ENCODE results near the gene CLCN1.

The CLCN1 gene

GRCh38 chr7:143290293-143290692, 25.6 kb upstream of the CLCN1 start:
- no peak for DNase-seq (ENCODE audit: insufficient read length, low spot score)
- FAIRE-seq: no peak

DNA sequence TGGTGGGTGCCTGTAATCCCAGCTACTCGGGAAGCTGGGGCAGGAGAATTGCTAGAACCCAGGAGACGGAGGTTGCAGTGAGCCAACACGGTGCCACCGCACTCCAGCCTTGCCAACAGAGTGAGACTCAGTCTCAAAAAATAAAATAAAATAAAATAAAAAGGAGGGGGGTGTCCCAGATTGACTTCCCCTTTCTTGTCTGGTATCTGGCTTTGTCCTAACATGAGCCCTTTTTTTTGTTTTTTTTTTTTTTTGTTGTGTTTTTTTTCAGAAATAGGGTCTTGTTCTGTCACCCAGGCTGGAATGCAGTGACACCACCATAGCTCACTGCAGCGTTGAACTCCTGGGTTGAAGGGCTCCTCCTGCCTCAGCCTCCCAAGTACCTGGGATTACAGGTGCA, 23.0 kb upstream of the CLCN1 start:
- no peak for FAIRE-seq
- DNase-seq (ENCODE audit: insufficient read length, low spot score): no peak

DNA sequence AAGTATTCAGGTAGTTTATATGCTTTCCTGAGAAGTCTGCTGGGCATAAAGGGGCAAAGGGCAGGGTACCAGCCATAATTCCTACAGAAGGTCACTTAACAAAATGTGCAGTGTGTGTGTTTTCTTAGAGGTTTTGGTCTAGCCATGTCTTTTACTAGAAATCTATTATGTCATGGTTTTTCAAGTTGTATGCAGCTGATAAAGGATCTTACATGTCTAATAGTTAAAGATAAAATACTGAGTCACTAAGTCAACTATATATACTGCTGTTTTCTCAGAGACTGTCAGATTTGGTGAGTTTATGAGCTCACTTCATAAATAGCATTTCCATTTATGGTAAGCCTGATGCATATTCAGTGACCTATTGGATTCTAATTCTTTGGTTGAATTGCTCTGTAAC, 20.0 kb upstream of the CLCN1 start:
- FAIRE-seq: no peak

DNA sequence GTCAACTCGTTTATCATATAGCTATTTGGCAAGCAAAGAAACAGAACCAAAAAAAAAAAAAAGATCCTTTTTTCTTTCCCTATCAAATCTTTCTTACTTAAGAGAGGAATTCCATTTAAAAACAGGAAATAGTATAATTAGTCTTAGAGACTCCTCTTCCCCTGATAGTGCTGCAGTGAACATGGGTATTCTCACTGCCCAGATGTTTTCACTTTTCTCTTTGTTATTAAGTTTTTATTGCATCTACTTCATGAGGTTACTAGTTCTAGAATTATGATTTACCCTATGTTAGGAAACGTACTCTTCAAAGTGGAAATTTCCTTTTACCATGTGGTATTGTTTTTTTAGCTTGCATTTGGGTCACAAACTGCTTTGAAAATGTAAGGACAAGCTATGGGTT, 19.2 kb upstream of the CLCN1 start:
- no peak for FAIRE-seq

More for the DNA sequence above, 20.0 kb upstream of the CLCN1 start:
- no peak for DNase-seq (ENCODE audit: insufficient read length, low spot score)

DNA sequence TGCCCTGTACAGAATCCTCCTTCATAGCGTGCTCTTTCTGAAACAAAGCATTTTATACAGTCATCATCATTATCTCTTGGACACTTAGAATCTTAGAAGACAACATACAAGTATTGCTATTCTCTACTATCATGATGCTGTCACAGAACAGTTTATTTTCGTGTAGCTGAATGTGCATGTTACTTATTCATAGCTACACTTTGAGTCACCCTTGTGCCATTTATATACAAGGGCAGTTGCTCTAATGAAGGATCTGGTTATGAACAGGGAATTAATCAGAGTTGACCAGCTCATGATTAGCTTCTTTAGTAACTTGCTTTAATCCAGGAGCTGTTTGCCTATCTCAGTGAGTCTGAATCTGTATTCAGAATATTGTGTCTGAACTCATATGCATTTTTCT, 16.6 kb upstream of the CLCN1 start:
- DNase-seq (ENCODE audit: insufficient read length, low spot score) (no peak), FAIRE-seq (no peak)

More for the DNA sequence above, 19.2 kb upstream of the CLCN1 start:
- no peak for DNase-seq (ENCODE audit: insufficient read length, low spot score)

GRCh38 chr7:143299840-143300239, 16.1 kb upstream of the CLCN1 start:
- no peak for DNase-seq (ENCODE audit: insufficient read length, low spot score)
- FAIRE-seq: no peak

GRCh38 chr7:143300959-143301935, 14.7 kb upstream of the CLCN1 start:
- FAIRE-seq: no peak
- no peak for DNase-seq (ENCODE audit: insufficient read length, low spot score)

- FAIRE-seq: no peak
- no peak for DNase-seq (ENCODE audit: insufficient read length, low spot score)
Observed at GRCh38 chr7:143303733-143304132, 12.2 kb upstream of the CLCN1 start.

- DNase-seq (ENCODE audit: insufficient read length, low spot score) (no peak), FAIRE-seq (no peak)
Observed at GRCh38 chr7:143304938-143305337, 11.0 kb upstream of the CLCN1 start.

DNA sequence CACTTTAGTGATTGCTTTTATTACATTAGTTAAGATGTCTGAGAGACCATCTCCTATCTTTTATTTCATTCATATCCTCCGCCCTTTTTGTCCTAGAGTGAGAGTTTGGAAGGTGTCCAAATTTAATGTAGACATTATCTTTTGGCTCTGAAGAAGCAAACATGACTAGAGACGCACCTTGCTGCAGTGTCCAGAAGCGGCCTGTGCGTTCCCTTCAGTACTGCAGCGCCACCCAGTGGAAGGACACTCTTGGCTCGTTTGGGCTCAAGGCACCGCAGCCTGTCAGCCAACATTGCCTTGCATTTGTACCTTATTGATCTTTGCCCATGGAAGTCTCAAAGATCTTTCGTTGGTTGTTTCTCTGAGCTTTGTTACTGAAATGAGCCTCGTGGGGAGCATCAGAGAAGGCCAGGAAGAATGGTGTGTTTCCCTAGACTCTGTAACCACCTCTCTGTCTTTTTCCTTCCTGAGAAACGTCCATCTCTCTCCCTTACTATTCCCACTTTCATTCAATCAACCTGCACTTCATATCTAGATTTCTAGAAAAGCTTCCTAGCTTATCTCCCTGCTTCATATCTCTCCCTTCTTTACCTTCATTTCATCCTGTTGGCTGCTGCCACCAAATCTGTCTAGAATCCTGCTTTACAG, 10.4 kb upstream of the CLCN1 start:
- DNase-seq (ENCODE audit: insufficient read length, low spot score) (no peak), FAIRE-seq (no peak)

DNA sequence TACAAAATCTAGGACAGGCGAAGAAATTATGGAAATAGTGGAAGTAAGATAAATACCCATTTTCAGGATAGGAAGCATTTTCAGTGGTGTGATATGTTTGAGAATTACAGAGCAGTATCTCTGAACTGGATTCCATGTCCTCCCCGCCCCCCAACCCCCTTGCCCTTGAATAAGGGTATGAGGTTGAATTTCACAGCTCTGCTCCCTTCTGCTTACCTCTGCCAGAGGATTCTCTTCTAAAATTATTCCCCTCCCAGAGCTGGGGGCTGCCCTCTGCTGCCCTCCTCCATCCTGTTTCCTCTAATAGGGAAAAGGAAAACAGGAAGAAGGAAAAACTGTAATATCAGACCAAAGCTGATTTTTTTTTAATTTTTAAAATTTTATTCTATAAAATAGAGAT, 7.3 kb upstream of the CLCN1 start:
- DNase-seq (ENCODE audit: insufficient read length, low spot score): no peak
- no peak for FAIRE-seq

GRCh38 chr7:143314127-143314526, 1.8 kb upstream of the CLCN1 start:
- FAIRE-seq (no peak), DNase-seq (ENCODE audit: insufficient read length, low spot score) (no peak)

DNA sequence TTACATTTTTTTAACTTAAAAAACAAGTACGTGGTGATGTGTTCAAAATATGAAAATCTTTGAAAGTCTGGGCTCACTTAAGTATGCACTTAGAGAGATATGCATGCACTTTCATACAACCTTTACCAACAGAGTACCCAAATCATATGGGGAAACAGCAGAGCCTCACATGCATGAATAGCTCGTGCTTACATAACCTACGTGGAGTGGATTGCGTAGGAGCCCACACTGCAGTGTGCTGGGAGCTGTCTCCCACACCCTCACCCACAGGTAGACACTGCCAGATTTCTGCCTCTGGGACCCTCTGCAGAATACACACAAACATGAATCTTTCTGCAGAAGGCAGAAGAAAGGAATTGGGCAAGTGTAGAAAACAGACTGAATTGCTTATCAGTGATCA, 581 bp downstream of the CLCN1 start:
- FAIRE-seq: no peak
- no peak for DNase-seq (ENCODE audit: insufficient read length, low spot score)

GRCh38 chr7:143318661-143319060, 2.8 kb downstream of the CLCN1 start:
- DNase-seq (ENCODE audit: insufficient read length, low spot score): no peak
- FAIRE-seq: no peak

- FAIRE-seq (no peak), DNase-seq (ENCODE audit: insufficient read length, low spot score) (no peak)
Observed at GRCh38 chr7:143320620-143321019, 4.7 kb downstream of the CLCN1 start.

DNA sequence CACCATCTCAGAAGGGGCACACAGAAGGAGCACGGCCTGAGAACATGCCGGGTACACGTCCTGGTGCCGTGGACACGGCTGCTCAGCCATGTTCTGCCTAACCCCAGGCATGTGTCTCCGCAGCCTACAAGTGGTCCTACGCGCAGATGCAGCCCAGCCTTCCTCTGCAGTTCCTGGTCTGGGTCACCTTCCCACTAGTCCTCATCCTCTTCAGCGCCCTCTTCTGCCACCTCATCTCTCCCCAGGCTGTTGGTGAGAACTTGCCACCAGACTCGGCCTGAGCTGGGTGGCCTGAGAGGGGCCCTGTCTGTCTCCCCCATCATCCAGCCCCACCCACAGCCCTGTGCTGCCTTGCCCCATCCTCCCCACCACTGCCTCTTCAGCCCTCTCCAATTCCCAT, 5.3 kb downstream of the CLCN1 start:
- DNase-seq (ENCODE audit: insufficient read length, low spot score): no peak
- FAIRE-seq: no peak

DNA sequence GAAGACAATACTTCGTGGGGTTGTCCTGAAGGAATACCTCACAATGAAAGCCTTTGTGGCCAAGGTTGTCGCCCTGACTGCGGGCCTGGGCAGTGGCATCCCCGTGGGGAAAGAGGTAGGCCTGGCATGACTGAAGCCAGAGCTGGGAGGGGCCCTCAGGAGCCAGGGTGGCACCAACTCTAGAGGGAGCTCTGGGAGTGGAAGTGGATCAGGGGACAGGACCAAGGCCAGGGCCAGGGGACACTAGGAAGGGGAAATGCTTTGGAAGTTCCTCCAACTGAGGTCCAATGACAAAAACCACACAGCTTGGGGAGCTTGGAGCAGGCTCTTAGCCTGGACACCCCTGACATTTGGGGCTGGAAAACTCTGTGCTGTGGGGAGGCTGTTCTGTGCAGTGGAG, 5.8 kb downstream of the CLCN1 start:
- FAIRE-seq (no peak), DNase-seq (ENCODE audit: insufficient read length, low spot score) (no peak)

DNA sequence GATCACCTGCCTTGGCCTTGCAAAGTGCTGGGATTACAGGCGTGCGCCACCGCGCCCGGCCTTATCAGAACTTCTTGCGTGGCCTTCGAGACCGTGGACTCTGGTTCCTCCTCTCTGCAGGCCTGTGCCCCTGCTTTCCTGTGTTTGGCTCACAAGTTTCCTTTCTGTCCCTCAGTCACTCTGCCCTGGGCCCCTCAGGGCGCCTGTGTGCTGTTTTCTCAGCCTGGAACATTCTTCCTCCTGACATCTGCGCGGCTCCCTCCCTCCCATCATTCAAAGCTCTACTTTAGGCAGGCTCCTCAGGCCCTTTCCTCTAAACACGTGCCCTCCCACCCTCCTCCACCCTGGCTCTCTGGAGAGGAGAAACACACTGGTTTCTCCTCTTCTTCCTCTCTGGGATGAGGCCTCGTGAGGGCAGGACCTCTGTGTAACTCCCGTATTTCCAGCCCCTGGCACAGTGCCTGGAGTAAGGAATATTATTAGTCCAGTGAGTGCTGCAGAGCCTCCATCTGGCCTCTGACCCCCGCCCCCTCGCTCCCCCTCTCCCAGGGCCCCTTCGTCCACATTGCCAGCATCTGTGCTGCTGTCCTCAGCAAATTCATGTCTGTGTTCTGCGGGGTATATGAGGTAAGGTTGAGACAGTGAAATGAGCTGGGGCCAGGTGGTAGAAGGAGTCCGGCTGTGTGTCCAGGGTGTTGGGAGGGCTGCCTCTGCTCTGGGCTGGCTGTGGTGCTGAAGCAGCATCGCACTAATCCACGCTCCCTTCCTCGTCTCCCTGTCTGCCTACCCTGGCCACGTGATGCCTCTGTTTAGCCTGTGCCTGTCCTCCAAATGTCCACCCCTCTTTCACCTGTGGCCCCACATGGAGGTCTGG, 7.1 kb downstream of the CLCN1 start:
- DNase-seq (ENCODE audit: insufficient read length, low spot score): no peak
- FAIRE-seq: no peak

DNA sequence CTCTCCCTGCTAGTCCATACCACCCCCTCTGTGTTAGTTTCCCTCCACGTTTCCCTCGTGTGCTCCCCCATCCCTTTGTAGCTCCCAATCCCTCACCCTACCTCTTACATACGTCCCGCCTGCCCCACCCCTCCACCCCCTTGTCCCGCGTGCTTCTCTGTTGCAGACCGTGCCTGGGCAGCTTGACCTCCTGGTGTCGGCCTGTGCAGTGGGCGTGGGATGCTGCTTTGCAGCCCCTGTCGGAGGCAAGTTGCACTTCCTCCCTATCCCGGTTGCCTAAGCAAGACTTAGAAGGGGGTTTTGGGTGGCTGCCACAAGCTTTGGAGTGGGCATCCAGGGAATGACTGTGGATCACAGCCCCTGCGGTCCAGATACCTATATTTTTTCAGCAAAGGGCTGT, 7.7 kb downstream of the CLCN1 start:
- DNase-seq (ENCODE audit: insufficient read length, low spot score) (no peak), FAIRE-seq (no peak)

DNA sequence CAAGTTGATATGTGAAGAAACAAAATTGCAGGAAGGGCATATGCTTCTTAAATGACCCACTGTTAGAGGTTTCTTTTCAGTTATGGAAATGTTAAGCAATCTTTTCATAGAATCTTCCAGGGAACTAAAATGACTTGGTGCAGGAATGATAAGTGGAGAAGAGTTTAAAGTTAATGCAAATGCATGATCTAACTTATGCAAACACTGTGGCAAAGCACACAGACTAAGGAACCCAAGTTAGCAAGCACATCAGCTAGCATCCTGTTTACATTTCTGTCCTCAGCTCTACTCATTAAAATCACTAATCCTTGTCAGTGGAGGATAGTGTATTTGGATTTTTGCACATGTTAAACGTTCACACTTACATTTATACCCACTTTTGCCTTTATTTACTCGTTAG, 9.3 kb downstream of the CLCN1 start:
- no peak for DNase-seq (ENCODE audit: insufficient read length, low spot score)
- FAIRE-seq: peak; percentile 35

- DNase-seq (ENCODE audit: insufficient read length, low spot score) (no peak), FAIRE-seq (no peak)
Observed at GRCh38 chr7:143327903-143328302, 12.0 kb downstream of the CLCN1 start.

Measured in GM19239 (cell line).